Mononuclear cell (primary cell): ENCODE data around the gene SSX4B. TPM values are rescaled to one million over a fixed set of nuclear protein-coding genes. Genes with fewer than 3 reads are reported as not detected.
"Not testable (repeated sequence)": the region's sequence is repeated elsewhere in the genome, so short reads cannot be mapped to it uniquely, and the experiment has no call there.

ENCODE experiments used
- H3K27me3 ChIP-seq: 2 replicates; pipeline ENCODE4 v1.6.0; 2011; ENCODE audit warnings: low read length, control low read depth; ENCODE audit not compliant: insufficient read depth
- H3K4me1 ChIP-seq: 2 replicates; pipeline ENCODE4 v1.5.1; 2011; ENCODE audit warnings: mild to moderate bottlenecking, low read length, control low read depth; ENCODE audit not compliant: insufficient read depth
- H3K4me3 ChIP-seq: 2 replicates; pipeline ENCODE4 v1.5.1; 2011; ENCODE audit warnings: mild to moderate bottlenecking, low read length, moderate library complexity
- H3K9me3 ChIP-seq: 2 replicates; pipeline ENCODE4 v1.5.1; 2011; ENCODE audit warnings: low read depth, mild to moderate bottlenecking, control low read depth, low read length
- total RNA-seq: library from RNA; depleted of rRNA; stranded (reverse); fragments of >200 nt; gene quantifications from one replicate; pipeline ENCODE4 v1.2.3, GENCODE V29; 2012

Gene SSX4B
- total RNA-seq, 1 donor, result not detected

GRCh38 chrX:48370408-48370807, 41.4 kb downstream of the SSX4B start:
- H3K4me3 ChIP-seq, H3K27me3 ChIP-seq, H3K4me1 ChIP-seq, H3K9me3 ChIP-seq: not testable (repeated sequence)

GRCh38 chrX:48367717-48368408, 43.9 kb downstream of the SSX4B start:
- not testable (repeated sequence) for H3K4me1 ChIP-seq, H3K9me3 ChIP-seq, H3K27me3 ChIP-seq, H3K4me3 ChIP-seq

- H3K9me3 ChIP-seq, H3K4me3 ChIP-seq, H3K4me1 ChIP-seq, H3K27me3 ChIP-seq: not testable (repeated sequence)
Measured at GRCh38 chrX:48359281-48359680, 52.5 kb downstream of the SSX4B start.

GRCh38 chrX:48357681-48358080, 54.1 kb downstream of the SSX4B start:
- H3K4me1 ChIP-seq, result no peaks in the 10 kb centered on the region
- H3K4me3 ChIP-seq, result no peak overlapping the region
- H3K27me3 ChIP-seq, result no peaks in the 10 kb centered on the region
- no peaks in the 10 kb centered on the region for H3K9me3 ChIP-seq

- not testable (repeated sequence) for H3K9me3 ChIP-seq, H3K4me3 ChIP-seq, H3K27me3 ChIP-seq, H3K4me1 ChIP-seq
Measured at GRCh38 chrX:48356315-48357094, 55.3 kb downstream of the SSX4B start, which contains the start of gene SSX3. TSS of gene SSX3 (minus strand) at chrX:48356703. CDS start at chrX:48355249, 1,454 bp downstream.

Other genes starting within 250 kb of the SSX4B start
- gene SSX5, start 215.2 kb downstream of the SSX4B start, total RNA-seq, result not detected
- gene SSX1, start 156.6 kb downstream of the SSX4B start, total RNA-seq, result not detected
- gene SSX3, start 55.3 kb downstream of the SSX4B start, total RNA-seq, result not detected
- not detected for gene SSX4, start 28.4 kb downstream of the SSX4B start, total RNA-seq
- gene SLC38A5, start 58.3 kb upstream of the SSX4B start, total RNA-seq, result 4.5 TPM
- gene FTSJ1, start 64.2 kb upstream of the SSX4B start, total RNA-seq, result 19.3 TPM
- 13.6 TPM for gene PORCN, start 97.0 kb upstream of the SSX4B start, total RNA-seq
- gene EBP, start 109.8 kb upstream of the SSX4B start, total RNA-seq, result 27.6 TPM
- gene TBC1D25, start 127.8 kb upstream of the SSX4B start, total RNA-seq, result 10.7 TPM
- gene RBM3, start 162.5 kb upstream of the SSX4B start, total RNA-seq, result 377 TPM
- 38.2 TPM for gene WDR13, start 185.5 kb upstream of the SSX4B start, total RNA-seq